Measurements from ENCODE around the gene TNFSF10. TPM values are rescaled to one million over a fixed set of nuclear protein-coding genes. Genes with fewer than 3 reads are reported as not detected.

TNFSF10 gene
- total and polyA plus RNA-seq, 9 of the 15 experiments (the other 6 are each of a cell fraction or from before 2014, with no cell fraction given) = 0.07 to 1.3 (median 0.27) TPM; not detected in 1

DNA sequence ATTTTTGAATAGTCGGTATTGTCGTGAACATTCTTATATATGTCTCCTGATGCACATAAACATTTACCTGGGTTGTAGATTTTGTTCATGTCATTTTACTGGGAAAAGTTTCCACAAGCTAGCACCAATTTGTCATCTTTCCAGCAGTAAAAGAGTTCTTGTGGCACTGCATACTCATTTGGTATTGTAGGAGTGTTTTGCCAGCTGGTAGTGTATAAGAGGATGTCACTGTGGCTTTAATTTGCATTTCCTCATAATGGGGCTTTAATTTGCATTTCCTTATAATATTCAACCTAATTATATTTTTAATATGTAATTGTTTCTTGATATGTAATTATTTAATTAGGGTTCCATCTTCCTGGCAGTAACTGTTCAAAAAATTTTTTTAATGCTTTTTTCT, 21.2 kb upstream of the TNFSF10 start (continued):
- TF ChIP-seq, protein P1, sequence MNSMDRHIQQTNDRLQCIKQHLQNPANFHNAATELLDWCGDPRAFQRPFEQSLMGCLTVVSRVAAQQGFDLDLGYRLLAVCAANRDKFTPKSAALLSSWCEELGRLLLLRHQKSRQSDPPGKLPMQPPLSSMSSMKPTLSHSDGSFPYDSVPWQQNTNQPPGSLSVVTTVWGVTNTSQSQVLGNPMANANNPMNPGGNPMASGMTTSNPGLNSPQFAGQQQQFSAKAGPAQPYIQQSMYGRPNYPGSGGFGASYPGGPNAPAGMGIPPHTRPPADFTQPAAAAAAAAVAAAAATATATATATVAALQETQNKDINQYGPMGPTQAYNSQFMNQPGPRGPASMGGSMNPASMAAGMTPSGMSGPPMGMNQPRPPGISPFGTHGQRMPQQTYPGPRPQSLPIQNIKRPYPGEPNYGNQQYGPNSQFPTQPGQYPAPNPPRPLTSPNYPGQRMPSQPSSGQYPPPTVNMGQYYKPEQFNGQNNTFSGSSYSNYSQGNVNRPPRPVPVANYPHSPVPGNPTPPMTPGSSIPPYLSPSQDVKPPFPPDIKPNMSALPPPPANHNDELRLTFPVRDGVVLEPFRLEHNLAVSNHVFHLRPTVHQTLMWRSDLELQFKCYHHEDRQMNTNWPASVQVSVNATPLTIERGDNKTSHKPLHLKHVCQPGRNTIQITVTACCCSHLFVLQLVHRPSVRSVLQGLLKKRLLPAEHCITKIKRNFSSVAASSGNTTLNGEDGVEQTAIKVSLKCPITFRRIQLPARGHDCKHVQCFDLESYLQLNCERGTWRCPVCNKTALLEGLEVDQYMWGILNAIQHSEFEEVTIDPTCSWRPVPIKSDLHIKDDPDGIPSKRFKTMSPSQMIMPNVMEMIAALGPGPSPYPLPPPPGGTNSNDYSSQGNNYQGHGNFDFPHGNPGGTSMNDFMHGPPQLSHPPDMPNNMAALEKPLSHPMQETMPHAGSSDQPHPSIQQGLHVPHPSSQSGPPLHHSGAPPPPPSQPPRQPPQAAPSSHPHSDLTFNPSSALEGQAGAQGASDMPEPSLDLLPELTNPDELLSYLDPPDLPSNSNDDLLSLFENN (IDR thresholded peaks at IDR 0.05; ENCODE audit: low read depth in 2 of 2, low read length in 2 of 2) = no peak
- TF ChIP-seq TARDBP (IDR thresholded peaks at IDR 0.05) = no peak

DNA sequence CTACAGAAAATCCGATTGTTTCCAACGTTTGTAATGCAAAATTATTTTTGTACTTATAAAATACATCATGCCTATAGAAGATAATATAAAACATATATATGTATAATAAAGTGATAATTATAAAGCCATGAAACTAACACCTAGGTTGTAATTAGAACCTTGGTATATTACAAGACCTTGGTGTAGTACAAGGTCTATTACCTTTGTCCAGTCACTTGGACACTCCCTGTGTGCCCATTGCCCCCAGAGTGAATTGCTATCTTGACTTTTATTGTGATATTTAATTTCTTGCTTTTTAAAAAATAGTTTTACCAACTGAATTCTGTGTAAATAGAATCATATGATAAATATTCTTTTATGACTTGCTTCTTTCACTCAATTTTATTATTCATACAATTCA, 20.7 kb upstream of the TNFSF10 start:
- Histone ChIP-seq H3K4me3 (no peak overlapping the region), H3K27ac (ENCODE audit: extremely low read depth, low read depth, low read length) (no peak overlapping the region), H3K27me3 (ENCODE audit: control insufficient read depth in 2 of 2, insufficient read depth in 2 of 2, low read length in 2 of 2) (no peaks in the 10 kb centered on the region), H3K36me3 (ENCODE audit: control insufficient read depth, insufficient read depth, low read length) (no peaks in the 10 kb centered on the region), H4K20me1 (replicated peaks; ENCODE audit: control insufficient read depth, insufficient read depth, low read length) (no peaks in the 10 kb centered on the region), H3K4me1 (replicated peaks in 1 of 2; ENCODE audit: control insufficient read depth in 2 of 2, insufficient read depth in 2 of 2, low read length in 2 of 2) (peaks cover 5 to 7% of the 10 kb centered on the region in 2 experiments; a peak in 4 of 5 replicates), H2AFZ (ENCODE audit: low read depth, low read length) (no peak overlapping the region), H3K79me2 (ENCODE audit: control insufficient read depth, insufficient read depth, low read length) (no peaks in the 10 kb centered on the region), H3K9me1 (ENCODE audit: control insufficient read depth, insufficient read depth, low read length) (no peaks in the 10 kb centered on the region), H3K9ac (ENCODE audit: insufficient read depth in 1 of 2, low read depth in 2 of 2, low read length in 2 of 2) (no peak overlapping the region), H3K4me2 (ENCODE audit: insufficient read depth, low read length) (no peak overlapping the region), H3K9me3 (replicated peaks; ENCODE audit: control insufficient read depth, insufficient read depth, low read depth, low read length) (no peaks in the 10 kb centered on the region)
- in situ Hi-C loops (cut with MboI) = no loop called here
- POLR2A ChIA-PET = no interaction called here
- no peak for ATAC-seq
- CTCF ChIA-PET (ENCODE audit: low intra/inter-chr PET ratio) = no interaction called here
- FAIRE-seq = no peak
- BruUV-seq (replicated peaks) = no TSS peak
- 7% methylated on average over 2 of the region's 2 CpGs for WGBS (ENCODE audit: insufficient coverage, low coverage, missing lambda C conversion rate)
- intact Hi-C loops (cut with micrococcal nuclease) = no loop called here
- DNase-seq (ENCODE audit: extremely low read depth in 1 of 4, low spot score in 3 of 4) = no peak
- TF ChIP-seq, protein P2, sequence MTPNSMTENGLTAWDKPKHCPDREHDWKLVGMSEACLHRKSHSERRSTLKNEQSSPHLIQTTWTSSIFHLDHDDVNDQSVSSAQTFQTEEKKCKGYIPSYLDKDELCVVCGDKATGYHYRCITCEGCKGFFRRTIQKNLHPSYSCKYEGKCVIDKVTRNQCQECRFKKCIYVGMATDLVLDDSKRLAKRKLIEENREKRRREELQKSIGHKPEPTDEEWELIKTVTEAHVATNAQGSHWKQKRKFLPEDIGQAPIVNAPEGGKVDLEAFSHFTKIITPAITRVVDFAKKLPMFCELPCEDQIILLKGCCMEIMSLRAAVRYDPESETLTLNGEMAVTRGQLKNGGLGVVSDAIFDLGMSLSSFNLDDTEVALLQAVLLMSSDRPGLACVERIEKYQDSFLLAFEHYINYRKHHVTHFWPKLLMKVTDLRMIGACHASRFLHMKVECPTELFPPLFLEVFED (CRISPR knock-in tag; conservative IDR thresholded peaks at IDR 0.05) = no peak
- TF ChIP-seq MED1 (CRISPR knock-in tag; IDR thresholded peaks at IDR 0.05; ENCODE audit: borderline replicate concordance) (no peak), TEAD2 (tag; IDR thresholded peaks at IDR 0.05) (no peak), FOXK1 (CRISPR knock-in tag; IDR thresholded peaks at IDR 0.05; ENCODE audit: borderline replicate concordance) (no peak), RFX5 (IDR thresholded peaks at IDR 0.05; ENCODE audit: low read depth, low read length) (no peak), ZNF584 (CRISPR knock-in tag; IDR thresholded peaks at IDR 0.05; ENCODE audit: low read depth) (no peak), JUND (IDR thresholded peaks at IDR 0.05; ENCODE audit: borderline replicate concordance, low read depth, low read length) (no peak), JUND (tag; IDR thresholded peaks at IDR 0.05; ENCODE audit: borderline replicate concordance, low read depth, low read length) (no peak), SIN3A (IDR thresholded peaks at IDR 0.05; ENCODE audit: borderline replicate concordance in 2 of 2, control insufficient read depth in 1 of 2, low read depth in 2 of 2, low read length in 2 of 2) (no peak), DDX20 (tag; IDR thresholded peaks at IDR 0.05; ENCODE audit: low read depth) (no peak), CBFA2T3 (IDR thresholded peaks at IDR 0.05) (no peak), RBM15 (IDR thresholded peaks at IDR 0.05; ENCODE audit: insufficient read depth, low read length) (no peak)
- TF ChIP-seq, protein P3, sequence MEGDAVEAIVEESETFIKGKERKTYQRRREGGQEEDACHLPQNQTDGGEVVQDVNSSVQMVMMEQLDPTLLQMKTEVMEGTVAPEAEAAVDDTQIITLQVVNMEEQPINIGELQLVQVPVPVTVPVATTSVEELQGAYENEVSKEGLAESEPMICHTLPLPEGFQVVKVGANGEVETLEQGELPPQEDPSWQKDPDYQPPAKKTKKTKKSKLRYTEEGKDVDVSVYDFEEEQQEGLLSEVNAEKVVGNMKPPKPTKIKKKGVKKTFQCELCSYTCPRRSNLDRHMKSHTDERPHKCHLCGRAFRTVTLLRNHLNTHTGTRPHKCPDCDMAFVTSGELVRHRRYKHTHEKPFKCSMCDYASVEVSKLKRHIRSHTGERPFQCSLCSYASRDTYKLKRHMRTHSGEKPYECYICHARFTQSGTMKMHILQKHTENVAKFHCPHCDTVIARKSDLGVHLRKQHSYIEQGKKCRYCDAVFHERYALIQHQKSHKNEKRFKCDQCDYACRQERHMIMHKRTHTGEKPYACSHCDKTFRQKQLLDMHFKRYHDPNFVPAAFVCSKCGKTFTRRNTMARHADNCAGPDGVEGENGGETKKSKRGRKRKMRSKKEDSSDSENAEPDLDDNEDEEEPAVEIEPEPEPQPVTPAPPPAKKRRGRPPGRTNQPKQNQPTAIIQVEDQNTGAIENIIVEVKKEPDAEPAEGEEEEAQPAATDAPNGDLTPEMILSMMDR (IDR thresholded peaks at IDR 0.05 in 2 of 3, conservative IDR thresholded peaks at IDR 0.05 in 1 of 3; ENCODE audit: insufficient read depth in 2 of 3, low read depth in 1 of 3, low read length in 3 of 3) = no peak

Measured in K562 (cell line).